ENCODE measurements around the gene CCDC71. TPM values are rescaled to one million over a fixed set of nuclear protein-coding genes. Genes with fewer than 3 reads are reported as not detected.

Gene CCDC71
- total RNA-seq, 3 donors from 2014 or later (not counting 1 experiment from before 2014, with no cell fraction given): 13.8 to 20.6 (median 15.6) TPM

DNA sequence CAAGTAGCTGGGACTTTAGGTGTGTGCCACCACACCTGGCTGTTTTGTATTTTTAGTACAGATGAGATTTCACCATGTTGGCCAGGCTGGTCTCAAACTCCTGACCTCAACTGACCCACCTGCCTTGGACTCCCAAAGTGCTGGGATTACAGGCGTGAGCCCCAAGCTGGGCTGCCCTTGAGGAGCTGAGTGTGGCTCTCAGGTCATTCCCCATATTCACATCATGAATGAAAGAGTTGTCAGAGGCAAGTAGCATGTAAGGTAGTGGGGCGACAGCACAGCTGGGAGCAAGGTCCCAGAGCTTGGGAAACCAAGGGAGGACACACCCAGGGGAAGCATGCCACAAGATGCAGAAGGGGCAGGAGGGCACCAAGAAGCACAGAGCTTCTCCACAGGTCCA, 4.9 kb downstream of the CCDC71 start:
- intact Hi-C loops (cut with micrococcal nuclease): no loop called here
- H3K27ac Mint-ChIP-seq: no peak overlapping the region
- H3K4me1 Mint-ChIP-seq: peaks cover 20 to 27% of the 10 kb centered on the region in 2 donors

DNA sequence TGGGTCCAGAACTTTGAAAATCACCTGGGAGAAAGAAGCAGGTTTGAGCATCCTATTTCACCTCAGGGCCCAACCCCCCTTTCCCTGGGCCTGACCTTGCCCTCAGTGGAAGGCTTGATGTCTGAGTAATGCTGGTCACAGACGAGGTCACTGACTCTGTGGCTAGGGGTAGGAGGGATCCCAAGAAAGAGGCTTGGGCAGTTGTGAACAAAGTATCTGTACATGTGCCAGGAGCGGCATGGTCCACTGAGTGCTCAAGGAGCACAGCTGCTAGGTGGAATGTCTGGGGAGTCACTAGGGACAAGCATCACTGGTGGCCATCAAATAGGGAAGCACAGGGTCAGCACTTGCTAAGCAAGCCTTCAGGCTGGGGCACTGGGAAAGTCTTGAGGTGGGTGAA, 7.3 kb downstream of the CCDC71 start:
- Histone ChIP-seq H3K36me3 (ENCODE audit: control insufficient read depth, insufficient read depth, low read length) (peaks cover 11% of the 10 kb centered on the region), H3K27me3 (ENCODE audit: control insufficient read depth, insufficient read depth, low read length) (no peaks in the 10 kb centered on the region), H3K9me3 (ENCODE audit: control insufficient read depth, insufficient read depth, low read length) (no peaks in the 10 kb centered on the region), H3K27ac (ENCODE audit: low read length) (no peak overlapping the region), H3K4me1 (ENCODE audit: control insufficient read depth, insufficient read depth, low read length) (no peaks in the 10 kb centered on the region), H3K4me3 (ENCODE audit: low read length) (no peak overlapping the region)
- Mint-ChIP-seq H3K27ac (no peak overlapping the region), H3K27me3 (ENCODE audit: low read depth in 2 of 2) (no peaks in the 10 kb centered on the region), H3K36me3 (no peaks in the 10 kb centered on the region), H3K4me3 (no peak overlapping the region), H3K9me3 (no peaks in the 10 kb centered on the region), H3K4me1 (peaks cover under 1 to 7% of the 10 kb centered on the region in 2 donors)
- intact Hi-C loops (cut with micrococcal nuclease): loop anchor here (1.0 kb wide), 1 partner anchor 170 kb away; no protein-coding TSS in a partner anchor
- DNase-seq (no peak), ATAC-seq (no peak)
- TF ChIP-seq, protein P1, sequence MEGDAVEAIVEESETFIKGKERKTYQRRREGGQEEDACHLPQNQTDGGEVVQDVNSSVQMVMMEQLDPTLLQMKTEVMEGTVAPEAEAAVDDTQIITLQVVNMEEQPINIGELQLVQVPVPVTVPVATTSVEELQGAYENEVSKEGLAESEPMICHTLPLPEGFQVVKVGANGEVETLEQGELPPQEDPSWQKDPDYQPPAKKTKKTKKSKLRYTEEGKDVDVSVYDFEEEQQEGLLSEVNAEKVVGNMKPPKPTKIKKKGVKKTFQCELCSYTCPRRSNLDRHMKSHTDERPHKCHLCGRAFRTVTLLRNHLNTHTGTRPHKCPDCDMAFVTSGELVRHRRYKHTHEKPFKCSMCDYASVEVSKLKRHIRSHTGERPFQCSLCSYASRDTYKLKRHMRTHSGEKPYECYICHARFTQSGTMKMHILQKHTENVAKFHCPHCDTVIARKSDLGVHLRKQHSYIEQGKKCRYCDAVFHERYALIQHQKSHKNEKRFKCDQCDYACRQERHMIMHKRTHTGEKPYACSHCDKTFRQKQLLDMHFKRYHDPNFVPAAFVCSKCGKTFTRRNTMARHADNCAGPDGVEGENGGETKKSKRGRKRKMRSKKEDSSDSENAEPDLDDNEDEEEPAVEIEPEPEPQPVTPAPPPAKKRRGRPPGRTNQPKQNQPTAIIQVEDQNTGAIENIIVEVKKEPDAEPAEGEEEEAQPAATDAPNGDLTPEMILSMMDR (IDR thresholded peaks at IDR 0.05): no peak
- 85% methylated on average over 2 of the region's 2 CpGs for WGBS (ENCODE audit: insufficient coverage)

More for the DNA sequence above, 4.9 kb downstream of the CCDC71 start:
- no peak overlapping the region for H3K4me3 ChIP-seq (ENCODE audit: low read length)
- 85% methylated on average over 2 of the region's 2 CpGs for WGBS (ENCODE audit: insufficient coverage)
- DNase-seq: no peak
- peaks cover 12% of the 10 kb centered on the region for H3K36me3 ChIP-seq (ENCODE audit: control insufficient read depth, insufficient read depth, low read length)
- H3K9me3 ChIP-seq (ENCODE audit: control insufficient read depth, insufficient read depth, low read length): no peaks in the 10 kb centered on the region
- Mint-ChIP-seq H3K4me3 (no peak overlapping the region), H3K9me3 (no peaks in the 10 kb centered on the region), H3K27me3 (ENCODE audit: low read depth in 2 of 2) (no peaks in the 10 kb centered on the region), H3K36me3 (no peaks in the 10 kb centered on the region)
- H3K4me1 ChIP-seq (ENCODE audit: control insufficient read depth, insufficient read depth, low read length): peaks cover 13% of the 10 kb centered on the region
- TF ChIP-seq, protein P1 (IDR thresholded peaks at IDR 0.05): no peak
- no peak overlapping the region for H3K27ac ChIP-seq (ENCODE audit: low read length)
- ATAC-seq: no peak
- H3K27me3 ChIP-seq (ENCODE audit: control insufficient read depth, insufficient read depth, low read length): no peaks in the 10 kb centered on the region

DNA sequence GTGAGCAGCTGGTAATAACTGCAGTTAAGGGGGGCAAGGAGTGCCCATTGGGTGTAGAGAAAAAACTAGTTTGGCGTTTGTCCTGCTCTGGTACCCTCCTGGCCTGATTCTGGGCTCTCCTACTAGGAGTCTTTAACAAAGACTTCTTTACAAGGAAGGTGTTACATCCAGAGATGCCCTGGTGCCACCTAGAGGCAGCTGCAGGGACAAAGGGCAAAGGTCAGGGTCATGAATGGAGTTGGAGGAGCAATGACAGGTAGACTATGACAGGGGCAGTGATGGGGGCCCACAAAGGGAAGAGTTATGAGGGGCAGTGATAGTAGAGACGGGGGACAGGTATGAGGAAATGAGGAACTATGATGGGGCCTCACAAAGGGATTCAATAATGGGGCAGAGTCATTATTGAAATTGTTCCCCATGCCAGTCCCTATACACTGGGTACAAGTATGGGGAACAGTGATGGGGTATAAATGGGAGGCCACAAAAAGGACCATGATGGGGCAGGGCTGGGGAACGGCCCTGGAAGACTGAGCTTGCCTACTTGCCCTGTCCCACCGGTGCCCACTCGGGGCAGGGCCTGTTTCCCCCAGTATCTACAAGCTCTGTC, 7.9 kb downstream of the CCDC71 start:
- intact Hi-C loops (cut with micrococcal nuclease): loop anchor here (1.0 kb wide), 1 partner anchor 170 kb away; no protein-coding TSS in a partner anchor
- H3K36me3 ChIP-seq (ENCODE audit: control insufficient read depth, insufficient read depth, low read length): peaks cover 5% of the 10 kb centered on the region
- Mint-ChIP-seq H3K27me3 (ENCODE audit: low read depth in 2 of 2) (no peaks in the 10 kb centered on the region), H3K4me3 (no peak overlapping the region), H3K9me3 (no peaks in the 10 kb centered on the region), H3K4me1 (peaks cover 0 to 3% of the 10 kb centered on the region in 2 donors), H3K27ac (peak overlapping the region in 1 of 2 donors; percentile 6), H3K36me3 (no peaks in the 10 kb centered on the region)
- no peak overlapping the region for H3K27ac ChIP-seq (ENCODE audit: low read length)
- H3K4me1 ChIP-seq (ENCODE audit: control insufficient read depth, insufficient read depth, low read length): no peaks in the 10 kb centered on the region
- peak; percentile 75 to 96 (median 84) for ATAC-seq
- H3K9me3 ChIP-seq (ENCODE audit: control insufficient read depth, insufficient read depth, low read length): no peaks in the 10 kb centered on the region
- DNase-seq: peak; percentile 27 to 81
- no peaks in the 10 kb centered on the region for H3K27me3 ChIP-seq (ENCODE audit: control insufficient read depth, insufficient read depth, low read length)
- 82% methylated on average over 5 of the region's 5 CpGs for WGBS (ENCODE audit: insufficient coverage)
- TF ChIP-seq, protein P1 (IDR thresholded peaks at IDR 0.05): peak; percentile 43
- no peak overlapping the region for H3K4me3 ChIP-seq (ENCODE audit: low read length)

DNA sequence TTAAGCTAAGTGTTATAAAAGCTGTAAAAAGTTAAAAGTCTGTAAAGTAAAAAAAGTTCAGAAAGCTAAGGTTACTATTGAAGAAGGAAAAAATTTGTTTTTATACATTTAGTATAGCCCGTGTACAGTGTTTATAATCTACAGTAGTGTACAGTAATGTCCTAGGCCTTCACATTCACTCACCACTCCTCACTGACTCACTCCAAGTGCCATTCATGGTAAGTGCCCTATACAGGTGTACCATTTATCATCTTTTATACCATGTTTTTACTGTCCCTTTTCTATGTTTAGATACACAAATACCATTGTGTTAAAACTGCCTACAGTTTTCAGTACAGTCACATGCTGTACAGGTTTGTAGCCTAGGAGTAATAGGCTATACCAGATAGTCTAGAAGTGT, 8.8 kb downstream of the CCDC71 start:
- Histone ChIP-seq H3K4me3 (ENCODE audit: low read length) (no peak overlapping the region), H3K27me3 (ENCODE audit: control insufficient read depth, insufficient read depth, low read length) (no peaks in the 10 kb centered on the region), H3K9me3 (ENCODE audit: control insufficient read depth, insufficient read depth, low read length) (no peaks in the 10 kb centered on the region), H3K36me3 (ENCODE audit: control insufficient read depth, insufficient read depth, low read length) (no peaks in the 10 kb centered on the region), H3K4me1 (ENCODE audit: control insufficient read depth, insufficient read depth, low read length) (no peaks in the 10 kb centered on the region), H3K27ac (ENCODE audit: low read length) (no peak overlapping the region)
- H3K4me1 Mint-ChIP-seq: peaks cover 0 to 3% of the 10 kb centered on the region in 2 donors
- no peak for ATAC-seq
- no peak for DNase-seq
- no peak overlapping the region for H3K27ac Mint-ChIP-seq
- H3K27me3 Mint-ChIP-seq (ENCODE audit: low read depth in 2 of 2): no peaks in the 10 kb centered on the region
- intact Hi-C loops (cut with micrococcal nuclease): no loop called here
- H3K9me3 Mint-ChIP-seq: no peaks in the 10 kb centered on the region
- WGBS (ENCODE audit: insufficient coverage): no CpG with 5 or more reads among the region's 1 CpG
- TF ChIP-seq, protein P1 (IDR thresholded peaks at IDR 0.05): no peak
- H3K36me3 Mint-ChIP-seq: no peaks in the 10 kb centered on the region
- no peak overlapping the region for H3K4me3 Mint-ChIP-seq

Measured in natural killer cell (primary cell).